Nephron (organoid): ENCODE data around the gene IL16.

Experiments used
- H3K27ac Mint-ChIP-seq, 3 experiments: 2 replicates each; pipeline ENCODE4 v1.8.0; 2020; ENCODE audit warnings: mixed read lengths in 3 of 3, mild to moderate bottlenecking in 2 of 3, moderate library complexity in 1 of 3
- H3K27me3 Mint-ChIP-seq: 2 replicates; pipeline ENCODE4 v1.8.0; 2021; ENCODE audit warnings: low read depth, mild to moderate bottlenecking, moderate library complexity, mixed read lengths
- H3K36me3 Mint-ChIP-seq: 2 replicates; pipeline ENCODE4 v1.8.0; 2020; ENCODE audit warnings: low read depth, mixed read lengths
- H3K4me1 Mint-ChIP-seq: 2 replicates; pipeline ENCODE4 v1.8.0; 2020; ENCODE audit warnings: mixed read lengths
- H3K4me3 Mint-ChIP-seq, 3 experiments: 2 replicates each; pipeline ENCODE4 v1.8.0; 2020; ENCODE audit warnings: mild to moderate bottlenecking in 3 of 3, mixed read lengths in 3 of 3, moderate library complexity in 2 of 3
- H3K9me3 Mint-ChIP-seq: 2 replicates; pipeline ENCODE4 v1.8.0; 2020; ENCODE audit warnings: mixed read lengths
- CTCF ChIP-seq, 3 experiments: fragments of 200-600 bp; sonication (generic); IDR thresholded peaks; one replicate each; pipeline ENCODE4 v1.5.0; 2021; ENCODE audit warnings: antibody characterized with exemption in 3 of 3; ENCODE audit not compliant: unreplicated experiment in 3 of 3

The IL16 gene

GRCh38 chr15:81286621-81287121 is 90.0 kb downstream of the IL16 start:
- no peaks in the 10 kb centered on the region for H3K36me3 Mint-ChIP-seq
- H3K27me3 Mint-ChIP-seq, result peaks cover 8% of the 10 kb centered on the region
- peaks cover 1% of the 10 kb centered on the region for H3K4me1 Mint-ChIP-seq
- H3K9me3 Mint-ChIP-seq, result no peaks in the 10 kb centered on the region
- H3K4me3 Mint-ChIP-seq, result no peak overlapping the region
- no peak for TF ChIP-seq CTCF (IDR thresholded peaks at IDR 0.05; ENCODE audit: unreplicated experiment in 3 of 3)
- no peak overlapping the region for H3K27ac Mint-ChIP-seq

- no peaks in the 10 kb centered on the region for H3K9me3 Mint-ChIP-seq
- TF ChIP-seq CTCF (IDR thresholded peaks at IDR 0.05; ENCODE audit: unreplicated experiment in 3 of 3), result no peak
- H3K27ac Mint-ChIP-seq, result no peak overlapping the region
- H3K4me1 Mint-ChIP-seq, result no peaks in the 10 kb centered on the region
- H3K4me3 Mint-ChIP-seq, result no peak overlapping the region
- H3K27me3 Mint-ChIP-seq, result peaks cover 8% of the 10 kb centered on the region
- H3K36me3 Mint-ChIP-seq, result no peaks in the 10 kb centered on the region
These were observed 91.4 kb downstream of the IL16 start for GRCh38 chr15:81288040-81288439.

GRCh38 chr15:81288616-81289015 is 91.9 kb downstream of the IL16 start:
- Mint-ChIP-seq H3K9me3 (no peaks in the 10 kb centered on the region), H3K27ac (no peak overlapping the region), H3K4me1 (no peaks in the 10 kb centered on the region)

GRCh38 chr15:81289910-81290309 is 93.2 kb downstream of the IL16 start:
- H3K27me3 Mint-ChIP-seq, result peaks cover 13% of the 10 kb centered on the region
- H3K4me3 Mint-ChIP-seq, result no peak overlapping the region
- TF ChIP-seq CTCF (IDR thresholded peaks at IDR 0.05; ENCODE audit: unreplicated experiment in 3 of 3), result no peak
- H3K27ac Mint-ChIP-seq, result no peak overlapping the region
- no peaks in the 10 kb centered on the region for H3K36me3 Mint-ChIP-seq
- H3K9me3 Mint-ChIP-seq, result no peaks in the 10 kb centered on the region
- peaks cover 3% of the 10 kb centered on the region for H3K4me1 Mint-ChIP-seq

More at GRCh38 chr15:81288616-81289015, 91.9 kb downstream of the IL16 start:
- no peaks in the 10 kb centered on the region for H3K36me3 Mint-ChIP-seq
- no peak for TF ChIP-seq CTCF (IDR thresholded peaks at IDR 0.05; ENCODE audit: unreplicated experiment in 3 of 3)
- peaks cover 8% of the 10 kb centered on the region for H3K27me3 Mint-ChIP-seq
- H3K4me3 Mint-ChIP-seq, result no peak overlapping the region

GRCh38 chr15:81291916-81292522 is 95.3 kb downstream of the IL16 start:
- Mint-ChIP-seq H3K27ac (no peak overlapping the region), H3K27me3 (peaks cover 13% of the 10 kb centered on the region), H3K4me3 (no peak overlapping the region), H3K4me1 (peaks cover 8% of the 10 kb centered on the region), H3K36me3 (no peaks in the 10 kb centered on the region), H3K9me3 (no peaks in the 10 kb centered on the region)
- TF ChIP-seq CTCF (IDR thresholded peaks at IDR 0.05; ENCODE audit: unreplicated experiment in 3 of 3), result no peak

GRCh38 chr15:81292523-81293001 is 95.9 kb downstream of the IL16 start:
- Mint-ChIP-seq H3K36me3 (no peaks in the 10 kb centered on the region), H3K4me3 (no peak overlapping the region), H3K9me3 (no peaks in the 10 kb centered on the region), H3K27ac (no peak overlapping the region), H3K27me3 (peaks cover 18% of the 10 kb centered on the region), H3K4me1 (peaks cover 8% of the 10 kb centered on the region)
- no peak for TF ChIP-seq CTCF (IDR thresholded peaks at IDR 0.05; ENCODE audit: unreplicated experiment in 3 of 3)
